Dermis microvascular lymphatic vessel endothelial cell (primary cell): ENCODE data around the gene VSIG4. TPM values are rescaled to one million over a fixed set of nuclear protein-coding genes. Genes with fewer than 3 reads are reported as not detected.

ENCODE experiments used
- DNase-seq, 2 donors: peaks; one replicate each; pipeline versions ENCODE4 v3.0.0 to v3.0.0-alpha.2; 2010; ENCODE audit warnings: low read depth in 2 of 2
- total RNA-seq: library from RNA; depleted of rRNA; stranded (reverse); fragments of >200 nt; gene quantifications from 2 replicates; pipeline ENCODE4 v1.2.1, GENCODE V29; 2014

VSIG4 gene
- total RNA-seq, 1 donor from 2014 or later = not detected

- DNase-seq = no peak
Observed at GRCh38 chrX:66008328-66008970, 31.4 kb downstream of the VSIG4 start.

GRCh38 chrX:66007851-66008250 is 32.0 kb downstream of the VSIG4 start:
- no peak for DNase-seq

GRCh38 chrX:66005830-66006449 is 33.9 kb downstream of the VSIG4 start:
- DNase-seq = no peak

- no peak for DNase-seq
Observed at GRCh38 chrX:66004928-66005829, 34.7 kb downstream of the VSIG4 start.

- DNase-seq = no peak
Observed at GRCh38 chrX:66002824-66003680, 36.8 kb downstream of the VSIG4 start.

- no peak for DNase-seq
Observed at GRCh38 chrX:66001596-66001995, 38.3 kb downstream of the VSIG4 start.

GRCh38 chrX:66000628-66001272 is 39.1 kb downstream of the VSIG4 start:
- no peak for DNase-seq

- DNase-seq = no peak
Observed at GRCh38 chrX:66000178-66000577, 39.7 kb downstream of the VSIG4 start.

GRCh38 chrX:65999563-66000148 is 40.2 kb downstream of the VSIG4 start:
- no peak for DNase-seq

GRCh38 chrX:65999029-65999562 is 40.8 kb downstream of the VSIG4 start:
- no peak for DNase-seq

- no peak for DNase-seq
Observed at GRCh38 chrX:65997978-65998717, 41.7 kb downstream of the VSIG4 start.

GRCh38 chrX:65994519-65995506 is 45.1 kb downstream of the VSIG4 start:
- DNase-seq = no peak

GRCh38 chrX:65993915-65994460 is 45.9 kb downstream of the VSIG4 start:
- DNase-seq = no peak

- no peak for DNase-seq
Observed at GRCh38 chrX:65993332-65993731, 46.5 kb downstream of the VSIG4 start.

GRCh38 chrX:65990702-65991101 is 49.2 kb downstream of the VSIG4 start:
- no peak for DNase-seq

GRCh38 chrX:65987811-65988210 is 52.1 kb downstream of the VSIG4 start:
- DNase-seq = no peak

- peak; percentile 51 to 55 for DNase-seq
Observed at GRCh38 chrX:65985922-65986588, 53.8 kb downstream of the VSIG4 start.
